Measurements from ENCODE around the gene WBP11.

The WBP11 gene

DNA sequence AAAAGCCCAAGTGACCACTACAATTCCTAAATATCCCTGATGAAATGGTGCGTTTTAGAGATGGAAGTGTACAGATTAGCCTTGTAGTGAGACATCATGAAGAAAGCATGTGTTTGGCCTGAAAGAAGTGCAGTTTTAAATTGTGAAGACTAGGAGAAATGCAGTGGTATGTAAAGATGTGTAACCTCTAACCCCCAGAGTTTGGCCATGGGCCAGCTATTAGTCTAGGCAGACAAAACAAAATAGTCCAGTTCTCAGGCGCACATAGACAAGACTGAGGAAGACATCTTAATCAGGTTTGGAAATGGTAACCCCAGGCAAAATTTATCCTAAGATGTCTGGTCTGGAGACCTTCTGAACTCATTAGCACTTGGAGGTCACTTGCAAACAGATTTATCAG, 23.4 kb downstream of the WBP11 start:
- Histone ChIP-seq H3K9me3 (ENCODE audit: insufficient read depth, low read length) (no peaks in the 10 kb centered on the region), H3K27ac (ENCODE audit: low read depth, low read length) (no peak overlapping the region), H3F3A (ENCODE audit: insufficient read depth) (peaks cover 17% of the 10 kb centered on the region), H3K36me3 (ENCODE audit: low read length) (peaks cover 7% of the 10 kb centered on the region), H3K9me2 (replicated peaks; ENCODE audit: insufficient read depth, low read length) (no peaks in the 10 kb centered on the region), H3K79me2 (ENCODE audit: insufficient read depth, low read length) (no peaks in the 10 kb centered on the region), H4K20me1 (ENCODE audit: low read depth, low read length) (no peaks in the 10 kb centered on the region), H3K4me3 (ENCODE audit: insufficient read depth, low read length, poor library complexity, severe bottlenecking) (no peak overlapping the region), H2AFZ (ENCODE audit: low read depth, low read length, severe bottlenecking) (no peak overlapping the region), H3K9ac (ENCODE audit: low read length) (no peak overlapping the region), H3K27me3 (ENCODE audit: low read length) (no peaks in the 10 kb centered on the region), H3K4me2 (ENCODE audit: low read depth, low read length, poor library complexity, severe bottlenecking) (no peak overlapping the region)
- no peak for TF ChIP-seq EZH2phosphoT487 (conservative IDR thresholded peaks at IDR 0.05; ENCODE audit: low read length)
- TF ChIP-seq, protein P1, sequence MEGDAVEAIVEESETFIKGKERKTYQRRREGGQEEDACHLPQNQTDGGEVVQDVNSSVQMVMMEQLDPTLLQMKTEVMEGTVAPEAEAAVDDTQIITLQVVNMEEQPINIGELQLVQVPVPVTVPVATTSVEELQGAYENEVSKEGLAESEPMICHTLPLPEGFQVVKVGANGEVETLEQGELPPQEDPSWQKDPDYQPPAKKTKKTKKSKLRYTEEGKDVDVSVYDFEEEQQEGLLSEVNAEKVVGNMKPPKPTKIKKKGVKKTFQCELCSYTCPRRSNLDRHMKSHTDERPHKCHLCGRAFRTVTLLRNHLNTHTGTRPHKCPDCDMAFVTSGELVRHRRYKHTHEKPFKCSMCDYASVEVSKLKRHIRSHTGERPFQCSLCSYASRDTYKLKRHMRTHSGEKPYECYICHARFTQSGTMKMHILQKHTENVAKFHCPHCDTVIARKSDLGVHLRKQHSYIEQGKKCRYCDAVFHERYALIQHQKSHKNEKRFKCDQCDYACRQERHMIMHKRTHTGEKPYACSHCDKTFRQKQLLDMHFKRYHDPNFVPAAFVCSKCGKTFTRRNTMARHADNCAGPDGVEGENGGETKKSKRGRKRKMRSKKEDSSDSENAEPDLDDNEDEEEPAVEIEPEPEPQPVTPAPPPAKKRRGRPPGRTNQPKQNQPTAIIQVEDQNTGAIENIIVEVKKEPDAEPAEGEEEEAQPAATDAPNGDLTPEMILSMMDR (IDR thresholded peaks at IDR 0.05; ENCODE audit: insufficient read depth, low read length, poor library complexity, severe bottlenecking): no peak

DNA sequence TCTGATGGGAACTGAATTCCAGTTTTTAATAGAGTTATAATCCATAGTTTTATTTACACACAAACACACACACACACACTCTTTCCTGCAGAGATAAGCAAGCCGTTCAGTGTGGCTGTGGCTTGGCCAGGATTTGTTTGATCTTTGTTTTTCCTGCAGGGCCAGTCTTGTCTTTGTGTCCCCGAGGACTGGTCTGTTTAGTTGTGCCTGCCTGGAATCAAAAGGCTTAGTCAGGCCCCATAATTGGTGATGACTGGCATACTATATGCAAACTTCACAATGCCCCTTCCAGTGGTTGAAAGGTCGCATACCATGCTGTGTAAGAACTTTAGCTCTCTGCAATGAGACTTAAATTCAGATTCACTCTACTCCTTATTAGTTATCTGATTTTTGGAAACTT, 26.0 kb downstream of the WBP11 start:
- Histone ChIP-seq H3K9ac (ENCODE audit: low read length) (no peak overlapping the region), H3K36me3 (ENCODE audit: low read length) (no peaks in the 10 kb centered on the region), H3F3A (ENCODE audit: insufficient read depth) (peaks cover 18% of the 10 kb centered on the region), H3K79me2 (ENCODE audit: insufficient read depth, low read length) (no peaks in the 10 kb centered on the region), H3K9me3 (ENCODE audit: insufficient read depth, low read length) (no peaks in the 10 kb centered on the region), H2AFZ (ENCODE audit: low read depth, low read length, severe bottlenecking) (no peak overlapping the region), H3K4me2 (ENCODE audit: low read depth, low read length, poor library complexity, severe bottlenecking) (no peak overlapping the region), H3K4me3 (ENCODE audit: insufficient read depth, low read length, poor library complexity, severe bottlenecking) (no peak overlapping the region), H4K20me1 (ENCODE audit: low read depth, low read length) (no peaks in the 10 kb centered on the region), H3K27ac (ENCODE audit: low read depth, low read length) (no peak overlapping the region), H3K9me2 (replicated peaks; ENCODE audit: insufficient read depth, low read length) (no peaks in the 10 kb centered on the region), H3K27me3 (ENCODE audit: low read length) (no peaks in the 10 kb centered on the region)
- TF ChIP-seq, protein P1 (IDR thresholded peaks at IDR 0.05; ENCODE audit: insufficient read depth, low read length, poor library complexity, severe bottlenecking): no peak
- TF ChIP-seq EZH2phosphoT487 (conservative IDR thresholded peaks at IDR 0.05; ENCODE audit: low read length): no peak

DNA sequence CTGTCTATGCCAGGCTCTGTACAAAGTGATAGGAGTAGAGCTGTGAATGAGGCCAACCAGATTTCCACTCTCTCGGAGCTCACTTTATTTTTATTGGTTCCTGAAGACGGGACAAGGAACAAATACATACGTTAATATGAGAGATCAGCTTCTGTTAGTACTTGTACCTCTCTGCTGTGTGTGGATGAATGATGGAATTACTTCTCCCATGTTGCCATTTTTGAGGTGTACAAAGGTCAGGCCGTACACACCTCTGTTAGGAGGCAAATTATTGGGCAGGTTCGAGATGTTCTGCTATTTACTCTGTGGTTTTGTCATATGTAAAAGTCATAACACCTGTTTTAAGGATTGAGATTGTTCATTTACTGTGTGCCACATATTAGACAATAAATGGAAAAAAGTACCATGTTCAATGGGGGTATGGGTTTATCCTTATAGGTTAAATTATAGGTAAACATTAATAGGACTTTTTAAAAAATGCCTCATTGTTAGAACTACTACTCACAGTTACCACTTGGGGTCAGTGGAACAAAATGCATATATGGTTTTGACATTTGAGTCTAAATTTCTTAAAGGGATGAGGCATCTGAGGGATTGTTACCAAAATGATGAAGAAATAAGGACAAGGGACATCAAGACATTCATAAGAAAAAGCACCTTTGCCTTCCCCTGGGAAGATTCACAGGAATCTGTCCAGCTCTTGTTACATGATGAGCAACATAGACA, 26.9 kb downstream of the WBP11 start:
- no peak overlapping the region for H2AFZ ChIP-seq (ENCODE audit: low read depth, low read length, severe bottlenecking)
- H3K9me3 ChIP-seq (ENCODE audit: insufficient read depth, low read length): no peaks in the 10 kb centered on the region
- no peak overlapping the region for H3K4me3 ChIP-seq (ENCODE audit: insufficient read depth, low read length, poor library complexity, severe bottlenecking)
- H3K27me3 ChIP-seq (ENCODE audit: low read length): no peaks in the 10 kb centered on the region
- no peak overlapping the region for H3K27ac ChIP-seq (ENCODE audit: low read depth, low read length)
- TF ChIP-seq EZH2phosphoT487 (conservative IDR thresholded peaks at IDR 0.05; ENCODE audit: low read length): no peak
- TF ChIP-seq, protein P1 (IDR thresholded peaks at IDR 0.05; ENCODE audit: insufficient read depth, low read length, poor library complexity, severe bottlenecking): peak; percentile 21
- H3F3A ChIP-seq (ENCODE audit: insufficient read depth): peaks cover 24% of the 10 kb centered on the region
- no peaks in the 10 kb centered on the region for H3K79me2 ChIP-seq (ENCODE audit: insufficient read depth, low read length)
- H3K9ac ChIP-seq (ENCODE audit: low read length): no peak overlapping the region
- H4K20me1 ChIP-seq (ENCODE audit: low read depth, low read length): no peaks in the 10 kb centered on the region
- H3K36me3 ChIP-seq (ENCODE audit: low read length): no peaks in the 10 kb centered on the region
- no peak overlapping the region for H3K4me2 ChIP-seq (ENCODE audit: low read depth, low read length, poor library complexity, severe bottlenecking)
- H3K9me2 ChIP-seq (replicated peaks; ENCODE audit: insufficient read depth, low read length): no peaks in the 10 kb centered on the region
